Stimulated activated CD4-positive, alpha-beta T cell treated with anti-CD3 and anti-CD28 coated beads, Interleukin-1b, Interleukin-23, amount 100 ng/mL, for 24 hours (primary cell): ENCODE results near the gene MB.
A peak's percentile ranks its signal among the peaks of the same experiment; 100 is the strongest.
"Not testable (repeated sequence)": the region's sequence is repeated elsewhere in the genome, so short reads cannot be mapped to it uniquely, and the experiment has no call there.

Source experiments
- DNase-seq, 4 experiments: peaks; one replicate each; pipeline ENCODE4 v3.0.0-alpha.2; 2020; ENCODE audit warnings: low read depth in 4 of 4, low spot score in 1 of 4

The MB gene

DNA sequence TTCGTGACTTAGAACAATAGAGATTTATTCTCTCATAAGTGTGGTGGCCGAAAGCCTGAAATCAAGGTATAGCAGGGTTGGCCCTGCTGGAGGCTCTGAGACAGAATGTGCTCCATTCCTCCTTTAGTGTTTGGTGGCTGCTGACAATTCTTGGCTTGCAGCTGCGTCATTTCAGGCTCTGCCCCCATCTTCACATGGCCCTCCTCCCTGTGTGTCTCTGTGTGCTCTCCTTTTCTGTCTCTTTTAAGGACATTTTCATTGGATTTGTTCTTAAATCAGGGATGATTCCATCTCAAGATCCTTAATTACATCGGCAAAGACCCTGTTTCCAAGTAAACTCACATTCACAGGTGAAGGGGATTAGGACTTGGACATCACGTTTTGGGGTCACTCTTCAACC, 20.9 kb upstream of the MB start:
- no peak for DNase-seq

DNA sequence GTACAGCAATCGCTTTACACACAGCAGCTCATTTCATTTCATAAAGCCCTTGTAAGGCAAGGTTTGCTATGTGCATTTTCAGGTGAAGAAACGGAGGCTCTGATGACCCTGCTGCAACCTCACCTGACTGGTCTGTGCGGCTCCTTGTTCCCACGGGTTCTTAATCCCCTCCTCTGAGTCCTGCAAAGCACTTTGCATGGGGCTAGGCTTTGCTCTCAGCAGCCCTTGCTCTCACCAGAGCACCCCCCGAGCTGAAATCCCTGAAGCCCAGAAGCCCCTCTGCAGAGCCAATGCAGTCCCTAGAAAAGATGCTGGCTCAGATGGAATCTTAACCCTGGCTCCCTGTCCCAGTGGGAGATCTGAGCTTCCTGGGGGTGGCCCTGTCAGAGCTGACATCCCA, 20.1 kb upstream of the MB start:
- no peak for DNase-seq

DNA sequence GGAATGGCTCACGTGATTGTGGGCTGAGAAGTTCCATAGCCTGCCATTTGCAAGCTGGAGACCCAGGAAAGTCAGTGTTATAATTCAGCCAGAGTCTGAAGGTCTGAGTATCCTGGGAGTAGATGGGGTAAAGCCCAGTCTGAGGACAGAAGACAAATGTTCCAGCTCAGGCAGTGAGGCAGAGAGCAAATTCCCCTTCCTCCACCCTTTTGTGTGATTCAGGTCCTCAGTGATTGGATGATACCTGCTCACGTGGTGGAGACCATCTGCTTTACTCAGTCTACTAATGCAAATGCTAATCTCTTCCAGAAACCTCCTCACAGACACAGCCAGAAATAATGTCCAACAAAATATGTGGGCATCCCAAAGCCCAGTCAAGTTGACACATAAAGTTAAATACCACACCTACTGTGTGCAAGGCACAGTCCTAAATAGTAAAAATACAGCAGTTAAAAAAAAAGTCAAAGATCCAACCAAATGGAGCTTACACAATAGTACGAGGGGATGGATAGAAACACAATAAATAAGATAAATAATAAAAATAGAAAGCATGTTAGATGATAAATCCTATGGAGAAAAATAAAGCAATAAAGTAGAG, 17.9 kb upstream of the MB start:
- DNase-seq: no peak

DNA sequence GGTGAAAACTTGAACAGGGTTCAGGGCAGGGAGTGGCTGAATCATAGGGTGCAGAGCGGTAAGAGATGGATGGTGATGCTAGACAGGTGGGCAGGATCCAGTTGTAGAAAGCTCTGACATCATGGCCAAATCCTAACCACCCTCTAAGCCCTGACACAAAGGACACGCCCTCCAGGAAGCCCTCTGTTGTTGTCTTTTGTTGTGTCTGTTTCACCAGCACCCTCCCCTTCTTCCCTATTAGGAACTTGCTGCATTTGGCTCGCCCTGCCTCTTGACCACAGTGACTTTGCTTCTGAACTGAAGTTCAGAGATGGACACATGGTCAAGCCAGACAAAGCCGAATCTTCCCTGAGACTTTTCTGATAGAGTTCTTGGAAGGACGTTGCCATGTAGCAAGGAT, 16.9 kb upstream of the MB start:
- no peak for DNase-seq

DNA sequence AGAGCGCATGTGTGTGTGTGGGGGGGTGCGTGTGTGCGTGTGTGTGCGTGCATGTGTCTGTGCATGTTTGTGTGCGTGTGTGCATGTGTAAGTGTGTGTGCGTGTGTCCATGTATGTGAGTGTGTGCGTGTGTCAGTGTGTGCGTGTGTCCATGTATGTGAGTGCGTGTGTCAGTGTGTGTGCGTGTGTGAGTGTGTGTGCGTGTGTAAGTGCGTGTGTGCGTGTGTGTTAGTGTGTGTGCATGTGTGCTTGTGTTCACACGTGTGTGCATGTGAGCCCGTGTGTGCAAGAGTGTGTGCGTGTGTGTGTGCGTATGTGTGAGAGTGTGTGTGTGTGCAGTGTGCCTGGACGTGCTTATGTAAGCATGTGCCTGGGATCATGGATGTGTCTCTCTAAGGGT, 16.4 kb upstream of the MB start:
- no peak for DNase-seq

DNA sequence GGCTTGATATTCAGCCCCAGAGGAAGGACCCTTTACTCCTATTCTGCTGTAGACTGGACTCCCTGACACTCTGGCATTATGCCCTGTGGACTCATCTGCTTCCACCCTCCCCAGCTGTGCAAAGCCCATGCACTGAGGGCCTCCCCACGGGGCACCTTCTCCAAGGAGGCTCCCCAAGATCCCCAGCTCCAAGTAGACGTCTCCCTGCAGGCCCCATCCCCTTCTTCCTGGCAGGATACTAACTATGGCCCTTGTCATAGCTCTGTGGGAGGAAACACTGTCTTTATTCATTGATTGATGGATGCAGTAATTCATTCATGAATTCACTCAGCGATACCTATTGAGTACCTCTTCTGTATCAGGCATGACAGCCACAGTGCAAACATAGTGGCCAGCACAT, 15.8 kb upstream of the MB start:
- no peak for DNase-seq

DNA sequence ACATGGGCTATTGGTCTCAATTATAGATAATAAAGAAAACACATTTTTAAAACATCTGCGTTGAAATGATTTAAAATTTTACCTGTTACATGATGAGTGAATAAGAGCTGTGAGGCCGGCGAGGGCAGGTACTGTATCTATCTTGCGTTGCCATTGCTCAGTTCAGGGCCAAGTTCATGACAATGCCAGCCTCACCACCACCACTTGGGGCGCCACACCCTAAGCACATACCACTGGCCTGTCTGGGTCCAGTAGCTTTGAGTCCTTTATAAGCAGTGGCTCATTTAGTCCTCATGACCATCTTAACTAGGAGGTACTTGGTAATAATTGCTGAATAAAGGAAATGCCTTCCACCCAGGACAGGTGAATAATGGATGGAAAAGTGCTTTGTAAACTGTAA, 14.5 kb upstream of the MB start:
- DNase-seq: no peak

DNA sequence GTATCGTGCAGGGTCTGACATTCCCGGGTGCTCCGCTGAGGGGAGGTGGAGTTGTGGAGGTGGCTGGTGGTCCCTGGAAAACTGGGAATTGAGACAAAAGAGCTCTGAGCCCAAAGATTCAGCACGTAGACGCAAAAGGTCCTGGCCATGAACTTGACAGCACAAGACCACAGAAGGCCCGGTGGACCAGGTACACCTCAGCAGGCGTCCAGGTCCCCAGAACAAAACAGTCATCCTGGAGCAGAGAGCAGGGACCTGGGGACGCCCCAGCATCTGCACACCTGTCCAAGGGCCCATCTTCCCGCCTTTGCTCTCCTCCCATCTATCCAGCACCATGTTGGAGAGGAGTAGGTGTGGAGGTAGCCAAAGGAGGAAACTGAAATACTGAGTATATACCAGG, 13.8 kb upstream of the MB start:
- no peak for DNase-seq

DNA sequence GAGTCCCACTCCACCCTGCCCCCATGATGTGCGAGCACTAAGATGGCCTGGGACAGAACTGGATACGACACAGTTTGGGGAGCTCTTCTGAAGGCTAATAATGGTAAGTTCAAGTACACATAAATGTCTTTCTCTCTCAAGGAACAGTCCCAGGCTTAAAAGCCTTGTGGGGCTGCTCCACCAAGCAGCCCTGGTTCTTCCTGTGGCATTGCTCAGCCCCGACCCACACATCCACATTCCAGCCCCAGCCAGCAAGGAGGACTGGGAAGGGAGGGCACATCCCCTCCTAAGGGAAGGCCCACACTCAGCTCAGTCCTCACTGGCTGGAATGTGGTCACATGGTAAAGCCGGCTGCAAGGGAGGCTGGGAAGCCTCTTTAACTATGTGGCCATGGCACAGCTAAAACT, 13.3 kb upstream of the MB start:
- no peak for DNase-seq

DNA sequence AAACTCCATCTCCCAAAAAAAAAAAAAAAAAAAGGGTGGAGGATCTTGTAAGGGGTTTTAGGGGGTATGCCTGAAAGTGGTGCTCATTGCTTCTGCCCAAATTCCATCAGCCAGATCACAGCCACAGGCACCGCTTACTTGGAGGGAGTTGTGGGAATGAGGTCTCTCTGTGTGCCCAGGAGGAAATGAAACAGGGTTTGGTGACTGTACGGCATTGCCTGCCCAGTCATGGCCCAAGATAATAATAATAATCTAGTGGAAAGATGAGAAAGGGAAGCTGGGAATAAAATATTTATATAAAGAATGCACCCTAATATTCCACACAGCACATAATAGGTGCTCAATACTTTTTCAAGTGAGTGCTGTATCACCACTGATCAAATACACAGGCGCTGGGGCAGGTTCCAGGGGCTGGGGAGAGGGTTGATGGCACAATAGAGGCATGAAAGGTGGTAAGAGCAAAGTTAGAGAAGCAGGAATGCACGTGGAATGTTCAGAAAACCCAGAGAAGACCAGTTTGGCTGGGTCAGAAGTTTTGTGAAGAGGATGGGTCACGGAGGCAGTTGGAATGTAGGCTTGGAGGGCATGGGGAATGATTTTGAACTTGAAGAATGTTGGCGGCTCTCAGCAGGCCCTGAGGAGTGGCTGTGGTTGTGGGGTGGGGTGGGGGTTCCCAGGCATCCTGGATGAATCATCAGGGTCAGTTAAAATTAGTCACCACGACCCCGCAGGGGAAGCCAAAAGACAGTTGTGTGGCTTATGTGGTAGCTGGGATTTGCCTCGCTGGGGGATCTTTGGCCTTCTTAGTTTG, 12.5 kb upstream of the MB start:
- DNase-seq: peak in 2 of 4 experiments; percentile 18 to 49

DNA sequence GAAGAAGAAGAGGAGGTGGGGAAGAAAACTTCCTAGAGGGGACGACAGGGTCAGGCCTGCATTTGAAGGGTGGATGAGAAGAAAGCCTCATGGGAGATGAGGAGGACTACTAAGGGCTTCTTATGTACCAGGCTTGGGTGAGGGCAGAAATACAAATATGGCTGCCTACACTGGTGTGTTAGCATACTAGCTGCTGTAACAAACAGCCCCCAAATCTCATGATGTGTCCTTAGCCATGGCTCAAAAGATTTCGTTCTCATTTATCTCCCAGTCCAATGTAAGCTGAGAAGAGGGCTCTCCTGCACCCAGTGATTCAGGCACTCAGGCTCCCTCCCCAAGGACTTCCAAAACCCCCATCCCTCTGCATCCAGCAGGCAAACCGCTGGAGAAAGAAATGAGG, 11.6 kb upstream of the MB start:
- no peak for DNase-seq

DNA sequence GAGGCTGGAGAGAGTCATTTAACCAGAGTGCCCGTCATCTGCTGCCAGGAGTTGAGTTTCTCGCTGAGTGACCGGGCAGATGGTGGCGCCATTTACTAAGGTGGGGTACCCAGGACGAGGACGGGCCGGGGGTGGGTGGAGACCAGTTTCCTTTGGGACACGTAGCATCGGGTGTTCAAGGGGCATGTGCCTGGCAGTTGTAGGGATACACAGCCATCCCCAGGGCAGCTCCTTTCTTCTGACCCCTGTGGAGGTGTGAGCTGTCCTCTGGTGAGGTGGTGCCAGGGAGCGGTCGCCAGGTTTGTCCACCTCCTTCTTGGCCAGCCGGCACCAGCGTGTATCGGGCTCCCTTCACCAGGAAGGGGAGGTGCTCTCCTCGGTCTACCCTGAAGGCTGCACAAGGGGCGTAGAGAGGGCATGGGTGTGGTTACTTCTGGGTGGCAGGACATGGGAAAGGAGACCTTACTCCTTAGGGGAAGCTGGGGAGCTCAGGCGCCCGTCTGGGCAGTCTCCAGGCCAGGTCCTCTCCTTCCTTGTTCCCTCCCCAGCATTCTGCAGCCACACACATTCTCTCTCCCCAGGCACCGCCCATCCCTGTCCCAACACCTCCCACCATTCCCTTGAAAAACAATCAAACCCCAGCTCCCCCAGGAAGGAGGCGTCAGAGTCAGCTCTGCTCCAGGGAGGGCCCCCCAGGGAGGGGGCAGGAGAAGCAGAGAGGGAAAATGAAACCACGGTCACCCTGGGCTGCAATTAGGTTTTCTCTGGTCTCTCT, 10.3 kb upstream of the MB start:
- DNase-seq: peak in 3 of 4 experiments; percentile 28 to 54 (median 33)

DNA sequence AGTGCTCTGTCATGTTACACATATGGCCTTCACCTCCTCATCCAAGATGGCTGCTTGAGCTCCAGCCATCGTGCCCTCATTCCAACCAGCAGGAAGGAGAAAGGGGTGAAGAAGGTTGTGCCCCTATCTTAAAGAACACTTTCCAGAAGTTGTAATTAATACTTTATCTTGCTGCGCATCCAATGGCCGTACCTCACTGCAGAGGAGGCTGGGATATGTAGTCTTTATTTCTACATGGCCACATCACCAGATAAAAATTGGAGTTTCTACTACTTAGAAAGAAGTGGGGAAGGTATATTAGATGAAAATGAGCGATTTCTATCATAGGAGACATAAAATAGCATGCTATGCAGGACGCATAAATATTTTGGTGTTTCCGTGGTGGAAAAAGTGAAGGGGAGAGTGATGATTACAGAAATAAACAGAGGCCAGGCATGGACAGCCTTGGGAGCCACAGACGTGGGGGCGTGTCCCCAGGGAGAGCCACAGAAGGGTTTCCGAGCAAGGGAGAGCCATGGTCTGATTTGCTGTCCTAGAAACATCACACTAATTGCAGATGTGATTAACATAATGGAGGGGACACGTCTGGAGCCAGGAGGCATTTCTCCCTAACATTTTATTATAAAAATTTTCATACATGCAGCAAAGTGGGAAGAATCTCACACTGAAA, 8.8 kb upstream of the MB start:
- no peak for DNase-seq

DNA sequence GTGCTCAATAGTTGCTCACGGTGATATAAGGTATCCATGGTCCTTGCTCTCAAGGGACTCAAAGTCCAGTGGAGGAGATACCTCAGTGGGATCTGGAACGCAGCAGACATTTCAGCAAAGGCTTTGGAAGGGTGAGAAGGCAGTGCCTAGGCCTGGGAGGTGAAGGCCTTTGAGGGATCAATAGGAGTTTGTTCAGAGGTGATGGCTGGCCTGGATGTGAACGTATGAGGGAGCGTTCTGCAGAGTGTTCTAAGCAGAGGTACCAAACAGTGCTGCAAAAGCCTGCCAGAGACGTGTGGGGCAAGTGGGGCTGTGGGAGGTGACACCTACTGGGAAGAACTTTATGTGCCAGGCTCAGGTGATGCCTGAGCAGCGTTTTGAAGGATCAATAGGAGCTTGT, 7.4 kb upstream of the MB start:
- no peak for DNase-seq

DNA sequence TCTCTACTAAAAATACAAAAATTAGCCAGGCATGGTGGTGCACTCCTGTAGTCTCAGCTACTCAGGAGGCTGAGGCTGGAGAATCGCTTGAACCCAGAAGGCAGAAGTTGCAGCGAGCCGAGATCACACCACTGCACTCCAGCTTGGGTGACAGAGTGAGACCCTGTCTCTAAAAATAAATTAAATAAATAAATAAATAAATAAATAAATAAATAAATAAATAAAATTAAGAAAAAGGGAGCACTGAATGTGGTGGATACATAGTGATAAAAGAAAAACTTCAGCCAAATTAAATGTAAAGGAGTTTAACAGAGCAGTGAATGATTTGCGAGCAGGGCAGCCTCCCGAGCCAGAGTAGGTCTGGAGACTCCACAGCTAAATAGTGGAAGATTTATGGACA, 6.8 kb upstream of the MB start:
- not testable (repeated sequence) for DNase-seq

DNA sequence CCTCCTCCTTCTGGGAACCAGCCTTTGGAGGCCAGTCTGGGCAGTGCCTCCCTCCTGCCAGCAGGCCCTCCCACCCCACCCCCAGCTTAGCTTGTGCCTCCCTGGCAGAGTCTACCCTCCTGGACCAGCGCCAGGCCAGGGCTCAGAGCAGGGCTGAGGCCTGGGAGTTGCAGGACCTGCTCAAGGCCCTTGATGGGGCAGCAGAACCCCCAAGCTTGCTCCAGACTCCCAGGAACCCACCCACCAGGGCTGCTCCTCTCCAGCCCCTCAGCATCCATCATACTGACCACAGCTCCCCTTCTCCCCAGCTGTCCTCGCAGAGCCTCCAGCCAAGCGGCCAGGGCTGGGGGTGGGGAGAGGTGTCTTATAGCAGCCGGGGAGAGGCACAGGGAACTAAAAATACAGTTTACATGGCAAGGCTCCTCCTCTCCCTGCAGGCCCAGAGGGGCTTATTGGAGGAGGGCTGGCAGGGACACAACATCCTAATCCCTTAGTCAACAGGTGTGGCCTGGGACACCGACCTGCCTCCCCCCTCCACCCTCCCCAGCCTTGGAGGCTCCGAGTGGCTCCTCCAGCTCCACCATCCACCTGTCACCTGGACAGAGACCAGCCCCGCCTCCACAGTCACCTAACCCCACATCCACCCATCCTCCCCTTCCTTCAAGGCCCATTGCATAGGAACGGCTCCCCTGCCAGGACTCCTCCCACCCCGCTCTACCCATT, 5.2 kb upstream of the MB start:
- no peak for DNase-seq

DNA sequence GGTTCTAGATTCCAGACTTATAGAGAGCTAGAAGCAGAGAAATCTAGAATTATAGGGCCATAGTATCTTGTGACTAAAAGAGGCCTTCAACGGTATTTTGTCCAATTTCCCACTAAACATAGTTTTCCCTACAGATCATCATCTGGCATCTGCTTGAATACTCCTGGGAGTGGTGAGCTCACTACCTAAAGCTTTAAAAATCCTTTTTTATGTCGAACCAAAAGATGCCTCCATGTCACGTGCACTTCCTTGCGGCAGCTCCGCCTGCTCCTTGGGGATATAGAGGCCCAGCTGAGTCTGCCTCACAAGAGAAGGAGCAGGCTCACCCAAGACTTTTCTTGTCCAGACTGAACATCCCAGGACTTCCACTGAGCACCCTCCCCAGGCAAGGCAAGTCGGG, 4.3 kb upstream of the MB start:
- no peak for DNase-seq

DNA sequence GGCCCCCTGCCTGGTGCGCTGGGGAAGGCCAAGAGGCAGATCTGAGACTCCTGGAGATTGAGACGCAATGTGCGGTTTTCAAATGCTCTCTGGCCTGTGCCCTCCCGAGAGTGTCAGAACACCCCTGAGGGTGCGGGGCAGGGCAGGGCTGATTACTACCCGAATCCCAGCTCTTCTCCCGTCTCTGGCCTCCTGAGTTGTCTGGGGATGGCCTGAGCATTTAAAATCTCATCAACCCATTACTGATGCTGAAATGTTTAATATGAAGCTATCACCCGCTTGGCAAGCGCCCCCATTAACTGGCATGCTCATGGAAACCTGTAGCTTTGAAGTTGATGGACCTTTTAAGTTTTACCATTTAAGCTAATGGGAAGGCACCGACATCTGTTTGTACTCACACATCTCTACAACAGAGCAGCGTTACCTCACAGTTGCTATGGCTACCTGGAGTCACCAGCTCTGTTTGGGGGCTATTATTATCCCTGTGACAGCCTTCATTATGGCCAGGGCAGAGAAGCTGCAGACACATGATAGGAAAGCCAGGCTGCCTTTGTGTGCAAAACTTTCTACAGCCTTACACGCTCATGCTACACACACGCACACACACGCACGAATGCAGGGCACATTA, 3.6 kb upstream of the MB start:
- no peak for DNase-seq

DNA sequence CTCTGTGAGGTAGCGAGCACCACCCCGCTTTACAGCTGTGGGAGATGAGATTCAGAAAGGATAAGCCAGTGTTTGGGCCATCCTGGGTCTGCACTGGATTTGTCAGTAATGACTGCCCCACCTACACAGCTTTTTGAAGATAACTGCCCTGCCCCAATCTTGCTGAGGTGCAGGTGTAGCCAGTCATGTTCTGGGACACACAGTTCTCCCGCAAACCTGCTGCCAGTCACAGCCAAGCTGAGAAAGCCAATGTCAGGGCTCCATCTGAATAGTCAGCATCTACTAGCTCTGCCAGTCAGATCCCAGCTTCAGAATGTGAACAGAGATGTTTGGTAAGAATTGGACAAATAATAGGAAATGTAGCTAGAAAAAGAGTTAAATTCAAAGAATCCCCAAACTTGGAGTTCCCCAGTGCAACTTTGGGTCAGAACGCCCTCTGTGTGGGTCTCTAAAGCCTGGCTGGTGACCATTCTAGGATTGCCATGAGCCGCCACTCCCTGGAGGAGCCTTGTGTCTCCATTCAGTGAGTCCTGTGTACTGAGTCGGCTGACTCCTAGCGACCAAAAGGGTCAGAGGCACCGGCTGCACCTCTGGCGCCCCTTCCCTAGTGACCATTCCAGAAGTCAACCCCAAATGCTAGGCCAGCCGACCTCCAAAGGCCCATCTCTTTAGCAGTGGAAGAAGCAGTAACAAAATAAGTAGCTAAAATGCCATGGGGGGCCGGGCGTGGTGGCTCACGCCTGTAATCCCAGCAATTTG, 2.4 kb upstream of the MB start:
- DNase-seq: no peak
